HG03565 (cell line): ENCODE data around the gene TNFRSF19.

ENCODE experiments used
- ATAC-seq: cut with Tn5 transposase; IDR thresholded peaks from one replicate; pipeline ENCODE4 v1.9.1; 2021; ENCODE audit warnings: mild to moderate bottlenecking, moderate library complexity; ENCODE audit not compliant: unreplicated experiment

The TNFRSF19 gene

DNA sequence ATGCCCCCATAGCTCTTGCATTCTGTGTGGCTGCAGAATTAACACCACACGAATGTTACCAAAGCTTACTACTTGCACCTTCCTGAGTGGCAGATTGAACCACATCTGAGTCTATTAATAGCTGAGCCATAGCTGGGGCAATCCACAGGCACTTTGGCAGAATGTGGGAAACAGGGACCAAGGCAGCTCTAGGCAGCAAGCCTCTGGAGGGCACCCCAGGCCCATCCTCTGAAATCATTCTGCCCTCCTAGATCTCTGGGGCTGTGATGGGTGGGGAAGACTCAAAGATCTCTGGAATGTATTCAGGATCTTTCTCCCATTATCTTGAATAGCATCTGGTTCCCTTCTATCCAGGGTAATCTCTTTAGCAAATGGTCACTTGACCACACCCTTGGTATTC, 139.3 kb downstream of the TNFRSF19 start:
- ATAC-seq: no peak

DNA sequence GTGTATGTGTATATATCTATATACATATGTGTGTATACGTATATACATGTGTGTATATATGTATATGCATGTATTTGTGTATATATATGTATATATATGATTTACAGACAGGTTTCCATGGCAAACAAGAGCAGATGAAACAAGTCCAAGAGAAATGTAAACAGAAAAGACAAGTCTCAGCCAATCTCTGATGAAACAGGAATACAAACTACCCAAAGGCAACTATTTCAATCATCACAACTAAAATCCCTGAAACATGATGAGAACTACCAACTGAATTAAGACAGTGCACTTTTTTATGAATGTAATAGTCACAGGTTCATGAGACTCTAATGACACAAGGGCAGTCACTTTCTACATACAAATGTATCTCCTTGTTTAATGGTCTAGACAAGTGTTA, 140.2 kb downstream of the TNFRSF19 start:
- no peak for ATAC-seq

DNA sequence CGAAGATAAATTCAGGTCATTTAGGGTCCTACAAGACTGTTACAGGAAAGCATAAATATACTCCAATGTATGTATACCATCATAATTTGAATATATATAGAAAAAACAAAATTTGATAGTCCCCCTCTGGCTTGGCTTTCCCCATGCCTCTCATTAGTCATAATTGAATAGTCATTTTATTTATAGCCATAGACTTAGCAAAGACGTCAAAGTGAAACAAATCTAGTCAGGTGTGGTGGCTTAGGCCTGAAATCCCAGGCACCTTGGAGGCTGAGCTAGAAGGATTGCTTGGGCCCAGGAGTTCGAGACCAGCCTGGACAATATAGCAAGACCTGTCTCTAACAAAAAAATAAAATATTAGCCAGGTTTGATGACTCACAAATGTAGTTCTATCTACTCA, 141.1 kb downstream of the TNFRSF19 start:
- no peak for ATAC-seq

DNA sequence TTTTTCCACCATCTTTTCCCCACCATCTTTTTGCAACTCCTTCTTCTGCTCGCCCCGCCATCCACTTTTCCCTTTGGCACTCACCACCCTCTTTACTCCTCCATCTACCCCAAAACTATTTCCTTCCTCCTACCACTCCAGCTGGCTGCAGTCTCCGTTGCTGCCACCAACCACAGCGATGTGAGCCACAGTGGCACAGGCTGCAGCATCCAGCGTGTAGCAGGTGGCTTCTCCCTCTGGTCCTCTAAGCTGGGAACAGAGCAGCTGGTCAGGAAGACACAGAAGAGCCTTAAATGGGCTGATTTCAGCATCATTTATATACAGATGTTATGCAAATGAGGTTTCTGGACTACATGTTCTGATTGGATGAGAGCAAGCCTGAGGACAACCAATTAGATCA, 144.5 kb downstream of the TNFRSF19 start:
- no peak for ATAC-seq

DNA sequence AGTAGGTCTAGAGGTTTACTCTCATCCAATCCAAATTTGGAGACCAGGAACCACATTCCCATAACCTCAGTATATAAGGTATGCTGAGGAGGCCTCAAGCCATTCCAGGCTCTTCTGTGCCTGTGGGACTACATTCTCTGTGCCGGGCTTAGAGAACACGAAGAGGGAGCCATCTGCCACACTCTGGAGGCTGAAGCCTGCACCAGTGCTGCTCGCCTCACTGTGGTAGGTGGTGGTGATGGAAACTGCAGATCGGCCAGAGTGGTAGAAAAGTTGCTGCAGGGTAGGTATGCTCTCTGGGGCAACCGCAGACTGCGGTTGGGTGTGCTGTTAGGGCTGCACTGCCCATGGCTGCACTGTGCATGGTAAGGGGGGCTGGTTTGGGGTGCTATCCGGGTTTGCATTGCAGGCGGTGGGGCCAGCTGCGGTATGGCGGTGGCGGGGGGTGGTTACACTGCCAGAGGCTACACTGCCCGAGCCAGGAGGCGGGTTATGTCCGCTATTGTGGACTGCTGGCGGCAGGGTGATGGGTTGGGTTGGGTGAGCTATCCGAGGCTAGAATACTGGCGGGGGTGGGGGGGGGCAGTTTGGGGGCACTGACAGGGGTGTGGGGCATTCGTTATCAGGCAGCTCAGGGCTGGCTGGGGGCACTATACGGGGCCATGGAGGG, 145.0 kb downstream of the TNFRSF19 start:
- no peak for ATAC-seq

DNA sequence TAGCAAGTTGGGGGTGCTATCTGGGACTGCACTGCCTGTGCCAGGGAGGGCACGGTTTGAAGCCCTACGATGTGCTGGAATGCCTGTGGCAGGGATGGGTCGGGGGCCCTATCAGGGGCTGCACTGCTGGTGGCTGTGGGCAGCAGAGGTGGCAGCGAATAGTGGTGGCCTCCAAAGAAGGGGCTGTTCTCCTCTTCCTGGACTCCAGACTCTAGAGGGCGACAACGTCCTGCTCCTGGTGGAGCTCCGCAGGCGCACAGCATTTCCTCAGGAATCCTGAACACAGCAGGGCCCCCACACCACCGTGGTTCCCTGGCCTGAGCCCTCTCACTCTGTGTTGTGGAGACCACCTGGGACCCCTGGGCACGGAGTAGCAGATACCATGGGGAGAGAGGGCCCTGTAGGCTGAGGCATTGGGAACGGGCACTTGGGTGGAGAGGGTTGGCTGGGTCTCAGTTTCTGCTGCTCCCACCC, 145.6 kb downstream of the TNFRSF19 start:
- no peak for ATAC-seq

DNA sequence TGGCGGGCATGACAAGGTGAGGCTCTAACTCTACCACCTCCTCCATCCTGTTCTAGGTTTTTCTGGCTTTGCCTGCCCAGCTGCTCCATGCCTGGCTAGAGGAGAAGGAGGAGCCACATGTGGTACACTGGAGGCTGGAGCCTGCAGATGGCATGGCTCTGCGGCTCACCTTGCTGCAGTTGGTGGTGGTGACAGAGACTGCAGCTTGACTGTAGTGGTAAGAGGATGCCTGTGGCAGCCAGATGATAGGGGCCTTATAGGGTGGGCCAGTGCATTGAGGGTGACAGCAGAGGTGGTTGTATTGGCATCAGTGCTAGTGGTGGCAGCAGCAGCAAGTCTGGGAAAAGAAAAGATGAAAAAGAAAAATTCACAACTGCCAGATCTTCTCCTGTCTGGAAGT, 146.2 kb downstream of the TNFRSF19 start:
- no peak for ATAC-seq

DNA sequence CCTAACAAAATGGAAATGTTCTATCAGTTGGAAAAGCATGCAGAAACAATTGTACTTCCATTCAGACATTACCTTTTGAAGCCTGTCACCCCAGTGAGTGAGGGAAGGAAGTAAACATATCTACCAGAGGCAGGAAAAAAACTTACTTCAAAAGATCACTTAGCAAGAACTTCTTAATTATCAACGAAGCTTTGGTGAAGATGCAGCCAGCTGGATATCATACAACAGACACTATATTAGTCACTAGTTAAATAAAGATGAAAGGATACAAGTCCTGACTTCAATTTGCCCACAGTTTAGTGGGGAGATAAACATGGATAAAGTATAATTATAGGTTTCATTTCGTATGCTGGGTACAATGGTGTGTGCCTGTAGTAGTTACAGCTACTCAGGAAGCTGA, 148.8 kb downstream of the TNFRSF19 start:
- no peak for ATAC-seq

DNA sequence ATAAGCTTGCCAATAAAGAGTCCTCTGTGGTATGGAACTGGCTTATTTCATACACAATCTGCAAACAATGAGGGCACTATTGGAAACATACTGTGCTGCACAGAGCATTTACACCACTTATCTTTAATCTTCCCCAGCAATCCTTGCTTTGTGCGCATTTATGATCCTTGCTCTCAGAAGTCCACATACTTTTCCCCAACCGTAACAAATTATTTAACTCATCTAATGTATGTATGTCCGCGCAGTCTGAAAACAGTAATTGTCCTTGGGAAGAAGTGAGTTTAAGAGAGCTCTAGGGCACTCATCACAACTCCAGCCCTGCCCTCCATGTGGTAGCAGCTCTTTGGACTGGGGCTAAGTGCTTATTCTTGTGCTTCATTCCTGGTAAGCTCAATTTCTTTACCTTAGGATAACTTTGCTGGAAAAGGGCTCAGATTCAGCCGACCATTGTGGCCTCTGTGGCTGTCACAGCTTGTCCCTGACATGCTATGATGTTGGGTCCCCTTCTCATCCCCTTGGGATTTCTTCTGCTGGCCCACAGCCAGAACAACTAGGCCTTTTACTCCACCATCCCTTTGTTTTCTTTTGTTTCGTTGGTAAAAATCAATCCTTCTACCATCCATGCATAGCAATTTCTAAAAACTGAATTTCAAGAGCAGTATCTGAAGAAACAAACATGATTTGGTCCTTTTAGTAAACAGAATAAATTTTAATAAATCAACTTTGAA, 152.7 kb downstream of the TNFRSF19 start:
- ATAC-seq: no peak

DNA sequence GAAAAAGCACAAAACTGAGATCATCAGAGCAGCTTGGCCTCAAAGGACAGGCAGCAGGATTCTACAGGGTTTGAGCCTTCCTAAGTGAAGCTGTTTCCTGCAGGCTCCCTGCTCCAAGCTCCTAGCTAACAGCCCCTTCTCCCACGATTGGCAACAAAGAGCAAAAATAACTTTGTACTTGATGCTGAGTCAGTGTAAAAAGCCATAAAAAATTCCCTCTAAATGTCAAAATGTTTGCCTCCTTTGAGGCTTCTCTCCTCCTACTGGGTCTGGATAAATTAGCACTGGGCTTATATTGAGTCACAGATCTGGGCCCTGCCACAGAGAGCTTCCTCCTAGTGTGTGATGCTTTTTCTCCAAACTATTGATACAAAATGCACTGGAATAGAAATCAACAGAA, 153.3 kb downstream of the TNFRSF19 start:
- no peak for ATAC-seq

DNA sequence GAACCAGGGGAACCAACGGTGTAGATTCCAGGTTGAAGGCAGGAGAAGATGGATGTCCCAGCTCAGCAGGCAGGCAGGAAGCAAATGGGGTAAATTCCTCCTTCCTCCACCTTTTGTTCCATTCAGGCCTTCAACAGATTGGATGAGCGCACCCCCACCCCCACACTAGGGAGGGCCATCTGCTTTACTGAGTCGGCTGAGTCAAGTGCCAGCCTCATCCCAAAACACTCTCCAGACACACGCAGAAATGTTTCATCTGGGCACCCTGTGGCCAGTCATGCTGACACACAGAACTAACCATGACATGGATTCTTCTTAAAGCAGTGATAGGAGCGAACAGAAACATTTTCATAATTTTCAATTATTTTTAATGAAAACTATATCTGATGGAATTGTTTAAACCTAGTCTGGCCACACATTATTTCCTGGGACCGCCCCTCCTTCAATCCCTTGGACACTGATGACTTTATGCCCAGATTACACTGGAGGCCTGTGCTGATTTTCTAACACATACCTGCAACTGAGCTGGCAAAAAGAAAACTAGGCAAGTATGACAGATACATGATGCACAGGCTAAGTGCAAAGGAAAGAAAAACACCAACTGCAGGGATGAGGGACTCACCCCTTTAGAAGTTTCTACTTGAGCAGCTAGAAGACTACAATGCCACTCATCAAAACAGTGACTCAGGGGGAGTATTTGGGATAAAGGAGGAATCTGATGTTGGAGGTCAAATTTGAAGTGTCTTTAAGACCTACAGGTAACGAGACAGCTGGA, 154.2 kb downstream of the TNFRSF19 start:
- ATAC-seq: no peak
